ENCODE data around the gene PRKCQ.
"Not testable (repeated sequence)": the region's sequence is repeated elsewhere in the genome, so short reads cannot be mapped to it uniquely, and the experiment has no call there.

PRKCQ gene

GRCh38 chr10:6588082-6588481, 8.0 kb upstream of the PRKCQ start:
- Histone ChIP-seq H3K27me3 (ENCODE audit: insufficient read depth, low read length) (no peaks in the 10 kb centered on the region), H3K9ac (ENCODE audit: low read length) (no peak overlapping the region), H3K14ac (ENCODE audit: low read length) (no peak overlapping the region), H3K4me1 (ENCODE audit: control insufficient read depth in 1 of 2, insufficient read depth in 2 of 2, low read length in 2 of 2) (peaks cover 0 to under 1% of the 10 kb centered on the region in 2 experiments), H2BK12ac (ENCODE audit: low read length) (no peak overlapping the region), H2AK5ac (ENCODE audit: low read length) (no peak overlapping the region), H3K4ac (ENCODE audit: low read depth, low read length) (no peak overlapping the region), H3K4me3 (ENCODE audit: low read depth, low read length) (no peak overlapping the region), H3K79me2 (ENCODE audit: control insufficient read depth, insufficient read depth, low read length, poor library complexity) (no peaks in the 10 kb centered on the region), H3K4me2 (ENCODE audit: low read length) (no peak overlapping the region), H3K9me3 (ENCODE audit: insufficient read depth, low read depth, low read length) (no peaks in the 10 kb centered on the region), H3K23ac (ENCODE audit: low read length) (no peak overlapping the region), H3K18ac (ENCODE audit: low read length) (no peak overlapping the region), H2BK120ac (ENCODE audit: insufficient read depth, low read length, poor library complexity) (no peak overlapping the region), H3K36me3 (ENCODE audit: control insufficient read depth in 1 of 2, insufficient read depth in 2 of 2, low read length in 2 of 2) (no peaks in the 10 kb centered on the region), H2AFZ (ENCODE audit: insufficient read depth, low read length, poor library complexity) (no peak overlapping the region), H4K91ac (ENCODE audit: low read depth, low read length) (no peak overlapping the region), H3K27ac (ENCODE audit: low read depth, low read length) (no peak overlapping the region), H4K8ac (ENCODE audit: low read depth, low read length) (no peak overlapping the region), H3K79me1 (ENCODE audit: low read length) (no peaks in the 10 kb centered on the region), H4K12ac (ENCODE audit: low read depth, low read length) (no peak overlapping the region), H2BK5ac (ENCODE audit: low read depth, low read length, poor library complexity) (no peak overlapping the region)
- no peak for DNase-seq
- WGBS (ENCODE audit: extremely low coverage, insufficient coverage, insufficient read length): no CpG with 5 or more reads among the region's 3 CpGs

GRCh38 chr10:6586501-6586900, 6.4 kb upstream of the PRKCQ start:
- H2AK5ac ChIP-seq (ENCODE audit: low read length): no peak overlapping the region
- H3K18ac ChIP-seq (ENCODE audit: low read length): no peak overlapping the region
- H3K79me1 ChIP-seq (ENCODE audit: low read length): no peaks in the 10 kb centered on the region
- H3K14ac ChIP-seq (ENCODE audit: low read length): no peak overlapping the region
- H2AFZ ChIP-seq (ENCODE audit: insufficient read depth, low read length, poor library complexity): no peak overlapping the region
- no peak overlapping the region for H4K8ac ChIP-seq (ENCODE audit: low read depth, low read length)
- H3K9ac ChIP-seq (ENCODE audit: low read length): no peak overlapping the region
- H2BK5ac ChIP-seq (ENCODE audit: low read depth, low read length, poor library complexity): no peak overlapping the region
- no peaks in the 10 kb centered on the region for H3K27me3 ChIP-seq (ENCODE audit: insufficient read depth, low read length)
- H3K23ac ChIP-seq (ENCODE audit: low read length): no peak overlapping the region
- H3K4me2 ChIP-seq (ENCODE audit: low read length): no peak overlapping the region
- H3K27ac ChIP-seq (ENCODE audit: low read depth, low read length): no peak overlapping the region
- no peaks in the 10 kb centered on the region for H3K4me1 ChIP-seq (ENCODE audit: control insufficient read depth in 1 of 2, insufficient read depth in 2 of 2, low read length in 2 of 2)
- H3K36me3 ChIP-seq (ENCODE audit: control insufficient read depth in 1 of 2, insufficient read depth in 2 of 2, low read length in 2 of 2): no peaks in the 10 kb centered on the region
- no peak for DNase-seq
- no peaks in the 10 kb centered on the region for H3K9me3 ChIP-seq (ENCODE audit: insufficient read depth, low read depth, low read length)
- no peak overlapping the region for H2BK120ac ChIP-seq (ENCODE audit: insufficient read depth, low read length, poor library complexity)
- no CpG with 5 or more reads among the region's 4 CpGs for WGBS (ENCODE audit: extremely low coverage, insufficient coverage, insufficient read length)
- no peak overlapping the region for H2BK12ac ChIP-seq (ENCODE audit: low read length)
- H4K12ac ChIP-seq (ENCODE audit: low read depth, low read length): no peak overlapping the region
- H4K91ac ChIP-seq (ENCODE audit: low read depth, low read length): no peak overlapping the region
- no peaks in the 10 kb centered on the region for H3K79me2 ChIP-seq (ENCODE audit: control insufficient read depth, insufficient read depth, low read length, poor library complexity)
- H3K4ac ChIP-seq (ENCODE audit: low read depth, low read length): no peak overlapping the region
- H3K4me3 ChIP-seq (ENCODE audit: low read depth, low read length): no peak overlapping the region

- Histone ChIP-seq H4K8ac (ENCODE audit: low read depth, low read length) (no peak overlapping the region), H3K36me3 (ENCODE audit: control insufficient read depth in 1 of 2, insufficient read depth in 2 of 2, low read length in 2 of 2) (no peaks in the 10 kb centered on the region), H2BK12ac (ENCODE audit: low read length) (no peak overlapping the region), H4K91ac (ENCODE audit: low read depth, low read length) (no peak overlapping the region), H2BK120ac (ENCODE audit: insufficient read depth, low read length, poor library complexity) (no peak overlapping the region), H3K18ac (ENCODE audit: low read length) (no peak overlapping the region), H3K4me1 (ENCODE audit: control insufficient read depth in 1 of 2, insufficient read depth in 2 of 2, low read length in 2 of 2) (peaks cover 0 to 3% of the 10 kb centered on the region in 2 experiments), H3K4me3 (ENCODE audit: low read depth, low read length) (no peak overlapping the region), H4K12ac (ENCODE audit: low read depth, low read length) (no peak overlapping the region), H3K4me2 (ENCODE audit: low read length) (no peak overlapping the region), H3K9me3 (ENCODE audit: insufficient read depth, low read depth, low read length) (no peaks in the 10 kb centered on the region), H3K79me2 (ENCODE audit: control insufficient read depth, insufficient read depth, low read length, poor library complexity) (peaks cover 2% of the 10 kb centered on the region), H3K27ac (ENCODE audit: low read depth, low read length) (no peak overlapping the region), H2BK5ac (ENCODE audit: low read depth, low read length, poor library complexity) (no peak overlapping the region), H3K23ac (ENCODE audit: low read length) (no peak overlapping the region), H2AFZ (ENCODE audit: insufficient read depth, low read length, poor library complexity) (no peak overlapping the region), H3K14ac (ENCODE audit: low read length) (no peak overlapping the region), H2AK5ac (ENCODE audit: low read length) (no peak overlapping the region), H3K9ac (ENCODE audit: low read length) (no peak overlapping the region), H3K27me3 (ENCODE audit: insufficient read depth, low read length) (no peaks in the 10 kb centered on the region), H3K4ac (ENCODE audit: low read depth, low read length) (no peak overlapping the region), H3K79me1 (ENCODE audit: low read length) (peaks cover 8% of the 10 kb centered on the region)
- no peak for DNase-seq
- WGBS (ENCODE audit: extremely low coverage, insufficient coverage, insufficient read length): no CpG with 5 or more reads among the region's 10 CpGs
Observed at GRCh38 chr10:6583447-6583846, 3.4 kb upstream of the PRKCQ start.

GRCh38 chr10:6582913-6583312, 2.8 kb upstream of the PRKCQ start:
- not testable (repeated sequence) for H3K9ac ChIP-seq (ENCODE audit: low read length); H3K36me3 ChIP-seq (ENCODE audit: control insufficient read depth in 1 of 2, insufficient read depth in 2 of 2, low read length in 2 of 2); H3K4ac ChIP-seq (ENCODE audit: low read depth, low read length); H2BK5ac ChIP-seq (ENCODE audit: low read depth, low read length, poor library complexity); DNase-seq; H3K27ac ChIP-seq (ENCODE audit: low read depth, low read length); H2AK5ac ChIP-seq (ENCODE audit: low read length); H4K91ac ChIP-seq (ENCODE audit: low read depth, low read length); H2AFZ ChIP-seq (ENCODE audit: insufficient read depth, low read length, poor library complexity); H3K23ac ChIP-seq (ENCODE audit: low read length); H3K18ac ChIP-seq (ENCODE audit: low read length); H3K79me1 ChIP-seq (ENCODE audit: low read length); H2BK12ac ChIP-seq (ENCODE audit: low read length); H4K8ac ChIP-seq (ENCODE audit: low read depth, low read length); H3K79me2 ChIP-seq (ENCODE audit: control insufficient read depth, insufficient read depth, low read length, poor library complexity); H3K9me3 ChIP-seq (ENCODE audit: insufficient read depth, low read depth, low read length); H3K4me1 ChIP-seq (ENCODE audit: control insufficient read depth in 1 of 2, insufficient read depth in 2 of 2, low read length in 2 of 2); H3K14ac ChIP-seq (ENCODE audit: low read length); H3K4me3 ChIP-seq (ENCODE audit: low read depth, low read length); H2BK120ac ChIP-seq (ENCODE audit: insufficient read depth, low read length, poor library complexity); H4K12ac ChIP-seq (ENCODE audit: low read depth, low read length); H3K4me2 ChIP-seq (ENCODE audit: low read length); H3K27me3 ChIP-seq (ENCODE audit: insufficient read depth, low read length)
- no CpG with 5 or more reads among the region's 8 CpGs for WGBS (ENCODE audit: extremely low coverage, insufficient coverage, insufficient read length)
